HEK293 (cell line): Measurements from ENCODE around the gene MMS19.

Experiments used
- CTCF ChIA-PET: fragments of 350-600 bp; formaldehyde crosslinking; extraction: SDS; loops from one replicate; lab custom pipeline; 2021; ENCODE audit warnings: antibody characterized with exemption; lab: Yijun Ruan, JAX
- POLR2A ChIA-PET: fragments of 300-600 bp; formaldehyde crosslinking; extraction: SDS; loops from one replicate; lab custom pipeline; 2020; ENCODE audit warnings: antibody characterized with exemption, inconsistent platforms; lab: Yijun Ruan, JAX
- H3K27ac ChIP-seq: fragments of 200-500 bp; sonication (Bioruptor generic); 2 replicates; pipeline ENCODE4 v1.5.1; 2014; ENCODE audit warnings: low read depth, low read length, control low read depth, inconsistent platforms; ENCODE audit errors: extremely low read depth
- H3K36me3 ChIP-seq, 2 experiments: fragments of 200-500 bp in 1 of 2; sonication (Bioruptor generic) in 1 of 2; 1 replicate in 1 of 2; 2 replicates in 1 of 2; pipeline ENCODE4 v1.5.1; 2014 to 2017; ENCODE audit warnings: inconsistent platforms in 2 of 2, low read length in 2 of 2; ENCODE audit not compliant: control insufficient read depth in 2 of 2, insufficient read depth in 1 of 2
- H3K4me1 ChIP-seq: fragments of 200-500 bp; sonication (Bioruptor generic); 2 replicates; pipeline ENCODE4 v1.5.1; 2014; ENCODE audit warnings: mild to moderate bottlenecking, low read length, inconsistent platforms; ENCODE audit not compliant: control insufficient read depth, insufficient read depth
- H3K4me3 ChIP-seq: 2 replicates; pipeline ENCODE4 v1.5.1; 2011; ENCODE audit warnings: low read depth, mild to moderate bottlenecking, control low read depth, low read length, moderate library complexity
- H3K9me3 ChIP-seq: fragments of 200-500 bp; sonication (Bioruptor generic); 2 replicates; pipeline ENCODE4 v1.5.1; 2014; ENCODE audit warnings: low read depth, low read length, inconsistent platforms; ENCODE audit not compliant: control insufficient read depth, insufficient read depth
- AEBP2 ChIP-seq: fragments of 450-650 bp; formaldehyde crosslinking; IDR thresholded peaks from 2 replicates; pipeline ENCODE4 v1.5.1; 2016; ENCODE audit warnings: missing biosample characterization, missing genetic modification characterization, borderline replicate concordance
- ELK4 ChIP-seq: IDR thresholded peaks from 2 replicates; pipeline ENCODE4 v1.6.1; 2011; ENCODE audit warnings: mild to moderate bottlenecking, low read depth, low read length, borderline replicate concordance
- GLI2 ChIP-seq: fragments of 450-650 bp; formaldehyde crosslinking; IDR thresholded peaks from 2 replicates; pipeline ENCODE4; 2017; ENCODE audit warnings: missing biosample characterization, missing genetic modification characterization, low read depth, borderline replicate concordance
- IKZF3 ChIP-seq: fragments of 450-650 bp; IDR thresholded peaks from 2 replicates; pipeline ENCODE4 v1.5.0; 2018; ENCODE audit warnings: missing biosample characterization, mild to moderate bottlenecking, missing genetic modification characterization, moderate library complexity
- KLF8 ChIP-seq: fragments of 450-650 bp; formaldehyde crosslinking; IDR thresholded peaks from 2 replicates; pipeline ENCODE4 v1.5.1; 2016; ENCODE audit warnings: missing biosample characterization, missing genetic modification characterization
- OVOL3 ChIP-seq: fragments of 450-650 bp; formaldehyde crosslinking; IDR thresholded peaks from 2 replicates; pipeline ENCODE4 v1.5.1; 2016; ENCODE audit warnings: missing biosample characterization, missing genetic modification characterization
- PBX3 ChIP-seq: sonication (generic); formaldehyde crosslinking; IDR thresholded peaks from 2 replicates; pipeline ENCODE4 v1.8.1; 2022; ENCODE audit warnings: mild to moderate bottlenecking, moderate library complexity, missing genetic modification reagents
- PRDM1 ChIP-seq: fragments of 450-650 bp; formaldehyde crosslinking; IDR thresholded peaks from 2 replicates; pipeline ENCODE4; 2016; ENCODE audit warnings: missing biosample characterization, missing genetic modification characterization
- SCRT1 ChIP-seq: fragments of 450-650 bp; formaldehyde crosslinking; IDR thresholded peaks from 2 replicates; pipeline ENCODE4 v1.5.1; 2016; ENCODE audit warnings: missing biosample characterization, missing genetic modification characterization, borderline replicate concordance
- SP2 ChIP-seq: fragments of 450-650 bp; formaldehyde crosslinking; IDR thresholded peaks from 2 replicates; pipeline ENCODE4 v1.5.1; 2016; ENCODE audit warnings: missing biosample characterization, missing genetic modification characterization
- SP3 ChIP-seq: fragments of 450-650 bp; formaldehyde crosslinking; IDR thresholded peaks from 2 replicates; pipeline ENCODE4 v1.5.1; 2016; ENCODE audit warnings: missing biosample characterization, missing genetic modification characterization
- SP7 ChIP-seq: fragments of 450-650 bp; formaldehyde crosslinking; IDR thresholded peaks from 2 replicates; pipeline ENCODE4 v1.5.1; 2016; ENCODE audit warnings: missing biosample characterization, missing genetic modification characterization
- ZBTB11 ChIP-seq: fragments of 450-650 bp; formaldehyde crosslinking; conservative IDR thresholded peaks from 2 replicates; pipeline ENCODE4 v1.5.1; 2016; ENCODE audit warnings: low read depth, missing biosample characterization, missing genetic modification characterization
- ZFP69B ChIP-seq: fragments of 450-650 bp; formaldehyde crosslinking; IDR thresholded peaks from 2 replicates; pipeline ENCODE4 v1.5.1; 2016; ENCODE audit warnings: missing biosample characterization, missing genetic modification characterization
- ZNF138 ChIP-seq: fragments of 450-650 bp; formaldehyde crosslinking; IDR thresholded peaks from 2 replicates; pipeline ENCODE4 v1.5.1; 2016; ENCODE audit warnings: missing biosample characterization, missing genetic modification characterization, borderline replicate concordance
- ZNF184 ChIP-seq: fragments of 450-650 bp; IDR thresholded peaks from 2 replicates; pipeline ENCODE4 v1.5.1; 2018; ENCODE audit warnings: missing biosample characterization, mild to moderate bottlenecking, missing genetic modification characterization
- ZNF223 ChIP-seq: fragments of 450-650 bp; formaldehyde crosslinking; IDR thresholded peaks from 2 replicates; pipeline ENCODE4 v1.5.1; 2016; ENCODE audit warnings: missing biosample characterization, missing genetic modification characterization
- ZNF416 ChIP-seq: fragments of 450-650 bp; formaldehyde crosslinking; IDR thresholded peaks from 2 replicates; pipeline ENCODE4 v1.5.1; 2016; ENCODE audit warnings: missing biosample characterization, missing genetic modification characterization
- ZNF610 ChIP-seq: fragments of 450-650 bp; formaldehyde crosslinking; IDR thresholded peaks from 2 replicates; pipeline ENCODE4 v1.5.1; 2016; ENCODE audit warnings: missing biosample characterization, missing genetic modification characterization, borderline replicate concordance
- ZNF626 ChIP-seq: fragments of 450-650 bp; sonication (Bioruptor Pico); formaldehyde crosslinking; IDR thresholded peaks from 2 replicates; pipeline ENCODE4 v1.5.1; 2018; ENCODE audit warnings: missing biosample characterization, missing genetic modification characterization, inconsistent platforms
- TF ChIP-seq, protein P1 (sequence below): fragments of 450-650 bp; formaldehyde crosslinking; IDR thresholded peaks from 2 replicates; pipeline ENCODE4 v1.5.1; 2016; ENCODE audit warnings: missing biosample characterization, missing genetic modification characterization
- TF ChIP-seq, protein P2 (sequence below): fragments of 450-650 bp; formaldehyde crosslinking; IDR thresholded peaks from 2 replicates; pipeline ENCODE4 v1.5.1; 2016; ENCODE audit warnings: missing biosample characterization, missing genetic modification characterization

MMS19 gene

DNA sequence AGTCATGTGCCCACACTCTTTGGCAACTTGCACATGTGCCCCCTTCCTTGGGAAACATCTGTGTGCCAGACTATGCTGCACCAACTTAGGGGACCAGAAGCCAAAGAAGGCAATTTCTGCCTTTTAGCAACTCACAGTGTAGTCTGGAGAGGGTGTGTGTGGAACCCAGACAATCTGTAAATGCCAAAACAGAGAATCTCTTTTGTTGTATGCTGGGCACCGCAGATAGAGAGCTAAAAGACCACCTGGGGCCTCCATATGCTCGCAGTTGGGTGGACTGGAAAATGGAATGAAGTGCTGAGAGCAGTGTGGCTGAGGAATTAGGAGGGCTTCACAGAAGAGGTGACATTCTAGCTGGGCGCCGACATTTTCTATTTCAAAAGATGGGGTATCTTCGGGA, 26.9 kb upstream of the MMS19 start:
- CTCF ChIA-PET = interaction anchor here (0.8 to 1.8 kb wide), 2 partner anchors 9 to 23 kb away, joined by 3 to 9 read pairs; no protein-coding TSS in a partner anchor
- H3K27ac ChIP-seq = no peak overlapping the region
- no peaks in the 10 kb centered on the region for H3K9me3 ChIP-seq
- no peak overlapping the region for H3K4me3 ChIP-seq
- no peaks in the 10 kb centered on the region for H3K36me3 ChIP-seq
- POLR2A ChIA-PET = no interaction called here
- TF ChIP-seq SCRT1 (tag by site-specific recombination) (no peak), ZBTB11 (tag by site-specific recombination) (no peak), GLI2 (no peak), OVOL3 (tag by site-specific recombination) (no peak), PBX3 (CRISPR knock-in tag) (no peak), ZFP69B (tag by site-specific recombination) (no peak), SP3 (tag by site-specific recombination) (no peak)
- TF ChIP-seq, protein P1, sequence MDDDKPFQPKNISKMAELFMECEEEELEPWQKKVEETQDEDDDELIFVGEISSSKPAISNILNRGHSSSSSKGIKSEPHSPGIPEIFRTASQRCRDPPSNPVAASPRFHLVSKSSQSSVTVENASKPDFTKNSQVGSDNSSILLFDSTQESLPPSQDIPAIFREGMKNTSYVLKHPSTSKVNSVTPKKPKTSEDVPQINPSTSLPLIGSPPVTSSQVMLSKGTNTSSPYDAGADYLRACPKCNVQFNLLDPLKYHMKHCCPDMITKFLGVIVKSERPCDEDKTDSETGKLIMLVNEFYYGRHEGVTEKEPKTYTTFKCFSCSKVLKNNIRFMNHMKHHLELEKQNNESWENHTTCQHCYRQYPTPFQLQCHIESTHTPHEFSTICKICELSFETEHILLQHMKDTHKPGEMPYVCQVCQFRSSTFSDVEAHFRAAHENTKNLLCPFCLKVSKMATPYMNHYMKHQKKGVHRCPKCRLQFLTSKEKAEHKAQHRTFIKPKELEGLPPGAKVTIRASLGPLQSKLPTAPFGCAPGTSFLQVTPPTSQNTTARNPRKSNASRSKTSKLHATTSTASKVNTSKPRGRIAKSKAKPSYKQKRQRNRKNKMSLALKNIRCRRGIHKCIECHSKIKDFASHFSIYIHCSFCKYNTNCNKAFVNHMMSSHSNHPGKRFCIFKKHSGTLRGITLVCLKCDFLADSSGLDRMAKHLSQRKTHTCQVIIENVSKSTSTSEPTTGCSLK (tag by site-specific recombination) = no peak
- TF ChIP-seq, all 188 proteins: peak for 0
- no peaks in the 10 kb centered on the region for H3K4me1 ChIP-seq

DNA sequence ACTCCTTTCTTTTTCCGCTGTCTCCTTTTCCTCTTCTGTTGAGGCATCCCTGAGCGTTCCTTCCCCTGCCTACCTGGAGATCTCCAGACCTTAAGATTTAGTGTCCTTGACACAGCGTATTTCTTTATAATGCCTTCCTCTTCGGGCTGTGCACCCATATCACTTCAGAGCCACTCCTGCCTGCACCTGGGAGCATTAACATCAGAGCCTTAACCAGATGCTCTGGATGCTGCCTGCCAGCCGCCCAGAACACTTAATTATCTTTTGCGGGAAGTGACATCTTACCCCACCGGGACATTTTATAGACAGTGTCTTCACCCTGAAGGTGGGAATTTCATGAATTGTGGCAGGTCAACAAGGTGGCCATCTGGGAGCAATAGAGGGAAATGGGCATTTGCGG, 24.7 kb upstream of the MMS19 start:
- POLR2A ChIA-PET = no interaction called here
- no peaks in the 10 kb centered on the region for H3K36me3 ChIP-seq
- H3K4me1 ChIP-seq = no peaks in the 10 kb centered on the region
- H3K4me3 ChIP-seq = no peak overlapping the region
- H3K9me3 ChIP-seq = no peaks in the 10 kb centered on the region
- CTCF ChIA-PET = interaction anchor here (0.8 to 1.5 kb wide), 4 partner anchors 11 to 186 kb away, joined by 3 to 8 read pairs (median 6); partner anchors contain the start of gene UBTD1
- TF ChIP-seq ZNF223 (tag by site-specific recombination) (peak; percentile 61; the same call in 1 of the 2 replicates), AEBP2 (tag by site-specific recombination) (no peak)
- TF ChIP-seq, protein P2, sequence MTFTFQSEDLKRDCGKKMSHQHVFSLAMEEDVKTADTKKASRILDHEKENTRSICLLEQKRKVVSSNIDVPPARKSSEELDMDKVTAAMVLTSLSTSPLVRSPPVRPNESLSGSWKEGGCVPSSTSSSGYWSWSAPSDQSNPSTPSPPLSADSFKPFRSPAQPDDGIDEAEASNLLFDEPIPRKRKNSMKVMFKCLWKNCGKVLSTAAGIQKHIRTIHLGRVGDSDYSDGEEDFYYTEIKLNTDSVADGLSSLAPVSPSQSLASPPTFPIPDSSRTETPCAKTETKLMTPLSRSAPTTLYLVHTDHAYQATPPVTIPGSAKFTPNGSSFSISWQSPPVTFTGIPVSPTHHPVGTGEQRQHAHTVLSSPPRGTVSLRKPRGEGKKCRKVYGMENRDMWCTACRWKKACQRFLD = no peak
- H3K27ac ChIP-seq = no peak overlapping the region

GRCh38 chr10:97522071-97522470, 23.8 kb upstream of the MMS19 start:
- Histone ChIP-seq H3K36me3 (no peaks in the 10 kb centered on the region), H3K4me3 (no peak overlapping the region), H3K4me1 (no peaks in the 10 kb centered on the region), H3K9me3 (no peaks in the 10 kb centered on the region), H3K27ac (no peak overlapping the region)
- CTCF ChIA-PET = interaction anchor here (0.8 to 1.5 kb wide), 5 partner anchors 12 to 58 kb away, joined by 3 to 8 read pairs (median 5); partner anchors contain the start of gene UBTD1
- POLR2A ChIA-PET = no interaction called here
- TF ChIP-seq SP2 (tag by site-specific recombination) = no peak
- no peak for TF ChIP-seq ZNF184
- TF ChIP-seq IKZF3 (tag by site-specific recombination) = no peak
- no peak for TF ChIP-seq ZNF138 (tag by site-specific recombination)
- TF ChIP-seq ZNF416 (tag by site-specific recombination) = no peak
- no peak for TF ChIP-seq ZNF626 (tag by site-specific recombination)
- TF ChIP-seq SP7 (tag by site-specific recombination) = no peak
- TF ChIP-seq ELK4 = no peak
- TF ChIP-seq KLF8 (tag by site-specific recombination) = no peak
- no peak for TF ChIP-seq ZNF610 (tag by site-specific recombination)
- TF ChIP-seq PRDM1 (tag by site-specific recombination) = no peak
